ENCODE data around the gene TNIK.

- no peak for TF ChIP-seq CTCF (IDR thresholded peaks at IDR 0.05; ENCODE audit: low read depth, low read length, poor library complexity, severe bottlenecking)
- no peak for TF ChIP-seq EZH2phosphoT487 (IDR thresholded peaks at IDR 0.05; ENCODE audit: borderline replicate concordance, low read length)
These were observed 369.9 kb downstream of the TNIK start for GRCh38 chr3:171090321-171090720.

All from DOHH2 (cell line).